Activated CD4-positive, alpha-beta T cell treated with anti-CD3 and anti-CD28 coated beads, Interleukin-2, amount 50 U/mL, for 1 hour (primary cell): Measurements from ENCODE around the gene LMAN2.
"Not testable (repeated sequence)": the region's sequence is repeated elsewhere in the genome, so short reads cannot be mapped to it uniquely, and the experiment has no call there.

Source experiments
- DNase-seq: peaks from one replicate; pipeline ENCODE4 v3.0.0-alpha.2; 2020

LMAN2 gene

DNA sequence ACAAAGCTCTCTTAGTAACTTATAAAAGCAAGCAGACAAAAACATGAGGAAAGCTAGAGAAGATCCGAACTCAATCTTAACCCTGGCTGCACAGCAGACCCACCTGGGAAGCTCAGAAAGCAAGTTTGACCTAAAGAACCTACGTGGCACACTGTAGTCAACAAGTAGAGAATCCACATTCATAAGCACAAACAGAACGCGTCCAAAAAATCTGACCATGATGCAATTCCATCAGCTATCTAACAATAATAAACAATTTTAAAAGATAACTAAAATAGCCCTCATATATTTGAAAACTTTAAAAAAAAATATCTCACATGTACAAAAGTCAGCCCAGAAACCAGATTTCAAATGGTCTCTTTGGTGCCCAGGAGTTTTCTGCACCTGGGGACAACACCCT, 4.6 kb downstream of the LMAN2 start:
- no peak for DNase-seq

DNA sequence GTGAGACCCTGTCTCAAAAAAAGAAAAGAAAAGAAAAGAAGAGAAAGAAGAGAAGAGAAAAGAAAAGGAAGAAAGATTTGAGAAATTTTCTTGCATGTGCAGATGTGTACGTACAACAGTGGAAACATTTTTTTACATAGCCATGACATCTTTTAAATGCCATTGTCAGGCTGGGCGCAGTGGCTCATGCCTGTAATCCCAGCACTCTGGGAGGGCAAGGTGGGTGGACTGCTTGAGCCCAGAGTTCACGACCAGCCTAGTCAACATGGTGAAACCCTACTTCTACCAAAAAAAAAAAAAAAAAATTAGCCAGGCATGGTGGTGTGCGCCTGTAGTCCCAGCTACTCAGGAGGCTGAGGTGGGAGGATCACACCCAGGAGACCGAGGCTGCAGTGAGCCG, 6.6 kb downstream of the LMAN2 start:
- no peak for DNase-seq

DNA sequence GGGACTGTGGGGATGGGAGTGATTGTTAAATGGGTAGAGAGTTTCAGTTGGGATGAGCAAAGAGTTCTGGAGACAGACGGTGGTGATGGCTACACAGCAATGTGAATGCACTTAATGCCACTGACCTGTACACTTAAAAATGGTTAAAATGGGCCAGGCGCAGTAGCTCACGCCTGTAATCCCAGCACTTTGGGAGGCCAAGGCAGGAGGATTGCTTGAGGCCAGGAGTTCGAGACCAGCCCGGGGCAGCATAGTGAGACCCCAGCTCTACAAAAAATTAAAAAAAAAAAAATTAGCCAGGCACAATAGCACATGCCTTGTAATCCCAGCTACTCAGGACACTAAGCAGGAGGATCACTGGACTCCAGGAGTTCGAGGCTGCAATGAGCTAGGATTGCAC, 7.7 kb downstream of the LMAN2 start:
- DNase-seq = no peak

GRCh38 chr5:177343000-177343399, 8.5 kb downstream of the LMAN2 start:
- DNase-seq = not testable (repeated sequence)

GRCh38 chr5:177339107-177339638, 12.3 kb downstream of the LMAN2 start:
- DNase-seq = no peak

DNA sequence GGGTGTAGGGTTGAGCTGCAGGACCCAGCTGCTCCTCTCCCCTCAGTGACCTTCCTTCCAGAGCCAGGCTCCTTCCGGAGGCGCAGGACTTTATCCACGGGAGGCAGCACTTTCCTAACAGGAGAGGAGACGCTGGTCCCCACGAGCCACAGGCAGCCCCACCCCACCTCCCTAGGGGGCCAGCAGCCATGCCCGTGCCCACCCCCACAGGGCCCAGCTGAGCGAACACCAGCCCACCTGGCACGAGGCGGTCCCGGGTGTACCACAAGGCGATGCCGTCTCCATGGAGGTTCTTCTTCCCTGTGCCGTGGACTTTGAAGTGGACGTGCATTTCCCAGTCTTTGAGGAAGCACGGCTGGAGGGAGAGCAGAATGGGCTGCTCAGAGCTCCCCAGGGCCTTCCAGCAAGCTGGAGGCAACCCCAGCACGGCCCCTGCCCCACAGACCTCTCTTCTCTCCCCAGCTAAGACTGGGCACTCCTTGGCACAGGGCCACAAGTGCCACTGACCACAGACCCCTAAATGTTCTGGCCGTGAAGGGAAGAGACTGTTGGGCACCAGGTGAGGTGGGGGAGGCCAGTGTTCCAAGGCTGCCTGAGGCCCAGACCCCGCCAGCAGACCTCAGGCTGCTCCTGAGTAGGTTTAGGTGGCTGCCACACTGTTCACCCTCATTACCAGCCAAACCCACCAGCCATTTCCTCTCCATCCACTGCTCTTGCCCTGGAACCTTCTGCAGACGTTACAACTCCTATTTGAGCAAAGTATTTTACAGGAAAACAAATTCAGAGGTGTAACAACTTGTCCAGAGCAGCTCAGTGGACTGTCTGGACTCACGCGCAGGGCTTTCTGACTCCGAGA, 13.0 kb downstream of the LMAN2 start:
- no peak for DNase-seq

DNA sequence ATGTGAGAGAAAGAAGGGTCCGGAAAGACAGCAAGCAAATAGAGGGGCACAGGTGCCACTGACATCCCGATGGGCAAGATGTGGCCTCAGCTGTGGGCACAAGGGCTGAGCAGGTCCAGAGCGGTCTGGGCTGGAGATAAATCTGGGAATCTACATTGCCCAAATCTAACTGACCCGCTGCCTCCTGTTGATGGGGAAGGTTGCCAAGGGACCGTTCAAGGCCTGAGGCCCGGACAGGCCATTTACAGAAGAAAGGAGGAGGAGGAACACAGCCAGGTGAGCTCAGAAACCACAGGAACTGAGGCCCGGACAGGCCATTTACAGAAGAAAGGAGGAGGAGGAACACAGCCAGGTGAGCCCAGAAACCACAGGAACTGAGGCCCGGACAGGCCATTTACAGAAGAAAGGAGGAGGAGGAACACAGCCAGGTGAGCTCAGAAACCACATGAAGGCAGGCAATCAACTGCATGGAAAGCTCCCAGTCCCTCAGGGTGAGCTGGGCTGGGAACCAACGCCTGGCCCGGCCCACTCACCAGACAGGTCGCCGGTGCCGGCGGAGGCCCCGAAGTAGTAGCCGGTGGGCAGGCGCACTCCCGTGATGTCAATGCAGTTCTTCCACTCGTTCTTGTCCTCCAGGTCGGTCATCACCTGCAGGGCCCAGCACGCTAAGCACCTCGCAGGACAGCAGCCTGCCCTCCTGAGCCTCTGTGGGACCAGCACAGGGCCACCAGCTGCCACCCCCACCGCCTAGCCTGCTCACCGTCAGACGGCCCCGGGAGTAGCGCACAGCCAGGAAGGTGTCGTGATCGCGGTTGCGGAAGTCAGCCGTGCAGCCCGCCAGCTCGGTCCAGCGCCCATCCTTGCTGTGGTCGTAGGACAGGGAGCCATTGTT, 14.6 kb downstream of the LMAN2 start:
- no peak for DNase-seq

GRCh38 chr5:177336112-177336511, 15.4 kb downstream of the LMAN2 start:
- DNase-seq = no peak

DNA sequence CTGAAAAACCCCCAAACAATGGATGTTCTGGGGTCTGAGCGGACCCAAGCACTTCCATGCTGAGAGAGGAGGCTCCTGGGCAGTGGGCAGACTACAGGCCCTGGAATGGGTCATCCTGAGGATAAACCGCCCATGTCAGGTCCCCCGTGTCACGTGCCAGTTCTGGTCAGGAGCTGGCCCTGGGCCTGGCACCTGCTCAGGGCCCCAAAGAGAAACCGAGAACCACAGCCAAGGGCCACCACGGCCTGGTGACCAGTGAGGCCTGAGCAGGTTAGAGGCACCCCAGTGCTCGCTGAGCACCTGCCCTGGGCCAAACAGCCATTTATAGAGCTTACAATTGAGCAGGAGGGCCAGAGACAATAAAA, 15.8 kb downstream of the LMAN2 start:
- no peak for DNase-seq

GRCh38 chr5:177334781-177335700, 16.4 kb downstream of the LMAN2 start:
- no peak for DNase-seq

DNA sequence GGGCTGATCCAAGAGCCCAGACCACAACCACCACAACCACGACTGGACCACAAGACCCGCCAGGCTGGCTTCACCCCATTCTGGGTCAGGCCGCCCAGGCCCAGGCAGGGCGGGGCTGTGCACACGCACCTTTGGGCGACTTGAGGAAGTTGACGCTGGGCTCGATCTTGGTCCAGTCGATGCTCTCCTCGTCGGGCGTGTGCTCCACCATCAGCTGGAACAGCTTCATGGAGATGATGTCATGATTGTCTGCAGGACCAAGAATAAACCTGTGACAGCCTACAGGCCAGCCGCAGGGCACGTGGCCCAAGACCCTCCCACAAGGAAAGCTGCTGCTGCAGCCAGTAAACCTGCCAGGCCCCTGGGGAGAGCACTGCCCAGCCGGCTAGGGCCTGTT, 17.3 kb downstream of the LMAN2 start:
- DNase-seq = no peak

- DNase-seq = no peak
Measured at GRCh38 chr5:177333420-177334154, 17.9 kb downstream of the LMAN2 start.

DNA sequence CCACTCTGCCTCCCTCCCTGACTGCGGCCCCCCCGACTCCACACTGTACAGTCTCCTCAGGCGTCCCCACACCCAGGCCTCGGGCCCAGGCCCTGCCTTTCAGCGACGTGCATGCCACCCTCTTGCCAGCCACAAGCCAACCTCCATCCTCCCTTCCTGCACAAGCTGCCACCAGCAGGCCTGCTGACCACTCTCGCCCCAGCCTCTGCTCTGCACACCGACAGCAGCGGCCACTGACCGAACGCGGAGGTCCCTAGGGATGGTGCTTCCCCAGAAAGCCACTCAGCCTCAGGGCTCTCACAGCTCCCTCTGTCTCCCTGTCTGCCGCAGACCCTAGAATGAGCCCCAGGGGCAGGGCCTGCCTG, 18.6 kb downstream of the LMAN2 start:
- no peak for DNase-seq

- DNase-seq = no peak
Measured at GRCh38 chr5:177332031-177332895, 19.2 kb downstream of the LMAN2 start.

DNA sequence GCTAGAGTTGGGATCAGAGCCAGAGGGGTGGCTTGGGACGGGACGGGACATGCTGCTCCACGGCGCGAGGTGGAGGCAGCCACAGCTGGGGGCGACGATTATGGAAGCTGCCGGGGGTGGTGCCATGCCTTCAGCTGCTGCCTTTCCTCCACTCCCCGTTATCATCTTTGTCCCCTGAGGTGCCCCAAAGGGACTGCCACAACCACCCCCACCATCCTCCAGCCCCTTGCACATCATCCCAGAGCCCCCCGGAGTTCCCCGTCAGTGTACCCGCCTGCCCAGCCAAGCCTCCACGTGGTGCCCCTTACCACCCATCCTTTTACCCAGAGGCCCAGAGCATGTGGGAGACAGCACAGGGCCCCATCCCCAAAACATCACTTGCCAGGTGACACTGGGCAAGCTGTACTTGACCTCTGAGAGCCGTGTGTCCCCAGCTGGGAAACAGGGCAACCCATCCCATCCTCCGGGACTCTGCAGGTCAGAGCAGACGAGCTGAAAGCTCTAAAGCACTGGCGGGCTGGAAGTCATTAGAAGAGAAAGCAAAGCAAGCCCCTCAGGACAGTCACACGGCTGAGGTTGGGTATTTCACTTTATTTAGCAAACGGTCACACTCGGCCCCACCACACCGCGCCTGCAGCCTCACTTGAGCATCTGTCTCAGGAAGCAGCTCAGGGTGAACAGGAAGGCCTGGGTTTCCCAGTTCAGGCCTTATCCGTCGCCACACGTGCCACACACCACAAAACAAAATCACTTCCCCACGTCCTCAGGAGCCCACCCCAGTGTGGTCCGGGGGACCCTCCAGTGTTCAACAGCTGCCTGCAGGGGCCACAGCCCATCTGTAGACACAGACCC, 20.3 kb downstream of the LMAN2 start:
- DNase-seq = no peak

GRCh38 chr5:177329883-177330282, 21.6 kb downstream of the LMAN2 start:
- no peak for DNase-seq

DNA sequence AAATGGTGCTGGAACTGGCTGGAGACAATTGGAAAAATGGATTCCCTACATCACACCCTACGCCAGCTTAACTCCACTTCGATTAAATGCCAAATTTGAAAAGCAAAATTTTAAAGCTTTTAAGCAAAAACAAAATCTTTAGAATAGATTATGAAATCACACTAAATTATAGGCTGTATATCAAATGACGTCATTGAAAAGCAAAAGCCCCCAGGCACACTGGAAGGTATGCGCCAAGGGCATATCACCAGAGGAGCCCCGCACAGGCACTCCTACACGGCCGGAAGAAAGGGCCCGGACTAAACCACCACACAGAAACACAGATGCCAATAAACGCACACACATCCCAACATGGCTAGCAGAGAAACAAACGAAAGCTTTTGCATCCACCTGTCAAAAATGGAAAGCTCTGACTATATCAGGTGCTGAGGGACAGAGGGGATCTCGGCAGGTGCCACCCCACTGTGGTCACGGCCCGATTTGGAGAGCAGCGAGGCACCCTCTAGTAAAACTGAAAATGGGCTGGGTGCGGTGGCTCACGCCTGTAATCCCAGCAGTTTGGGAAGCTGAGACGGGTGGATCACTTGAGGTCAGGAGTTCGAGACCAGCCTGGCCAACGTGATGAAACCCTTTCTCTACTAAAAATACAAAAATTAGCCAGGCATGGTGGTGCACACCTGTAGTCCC, 22.8 kb downstream of the LMAN2 start:
- no peak for DNase-seq

GRCh38 chr5:177327539-177328522, 23.6 kb downstream of the LMAN2 start:
- DNase-seq = no peak
